CD4-positive, alpha-beta memory T cell (primary cell): ENCODE data around the gene AQP12A. TPM values are rescaled to one million over a fixed set of nuclear protein-coding genes. Genes with fewer than 3 reads are reported as not detected.
"Not testable (repeated sequence)": the region's sequence is repeated elsewhere in the genome, so short reads cannot be mapped to it uniquely, and the experiment has no call there.

Source experiments
- CTCF ChIA-PET: fragments of 350-600 bp; sonication (Branson Sonifier 250); formaldehyde crosslinking; loops from one replicate; lab custom pipeline; 2021; ENCODE audit warnings: inconsistent platforms; ENCODE audit not compliant: partially characterized antibody; lab: Charles Lee
- POLR2A ChIA-PET: fragments of 350-600 bp; sonication (Branson Sonifier 250); formaldehyde crosslinking; loops from one replicate; lab custom pipeline; 2021; ENCODE audit not compliant: partially characterized antibody; lab: Charles Lee
- DNase-seq, 5 donors: peaks; one replicate each; pipeline versions ENCODE4 v3.0.0 to v3.0.0-alpha.2; 2020 to 2022; ENCODE audit warnings: mixed read lengths in 1 of 5
- H3K27ac ChIP-seq: one replicate; pipeline ENCODE4 v1.7.0; 2013; ENCODE audit warnings: low read depth, low read length
- H3K27me3 ChIP-seq: 2 replicates; pipeline ENCODE4 v1.7.0; 2013; ENCODE audit warnings: mild to moderate bottlenecking, low read length, moderate library complexity; ENCODE audit not compliant: insufficient read depth
- H3K36me3 ChIP-seq: 2 replicates; pipeline ENCODE4 v1.7.0; 2013; ENCODE audit warnings: mild to moderate bottlenecking, low read length, moderate library complexity; ENCODE audit not compliant: insufficient read depth
- H3K4me1 ChIP-seq: 2 replicates; pipeline ENCODE4 v1.7.0; 2013; ENCODE audit warnings: mild to moderate bottlenecking, low read length, moderate library complexity; ENCODE audit not compliant: insufficient read depth
- H3K4me3 ChIP-seq, 2 donors: one replicate each; pipeline ENCODE4 v1.7.0; 2013; ENCODE audit warnings: low read length in 2 of 2, mild to moderate bottlenecking in 1 of 2
- H3K9me3 ChIP-seq, 2 donors: one replicate each; pipeline ENCODE4 v1.7.0; 2013; ENCODE audit warnings: low read length in 2 of 2, control low read depth in 1 of 2; ENCODE audit not compliant: control insufficient read depth in 1 of 2
- H3K27ac Mint-ChIP-seq, 7 donors: one replicate each; pipeline ENCODE4 v1.8.0; 2020 to 2021; ENCODE audit warnings: mixed read lengths in 7 of 7, mild to moderate bottlenecking in 6 of 7, inconsistent platforms in 3 of 7, moderate library complexity in 3 of 7
- H3K27me3 Mint-ChIP-seq, 2 donors: one replicate each; pipeline ENCODE4 v1.8.0; 2020 to 2021; ENCODE audit warnings: mixed read lengths in 2 of 2
- H3K36me3 Mint-ChIP-seq, 2 donors: one replicate each; pipeline ENCODE4 v1.8.0; 2020 to 2021; ENCODE audit warnings: mixed read lengths in 2 of 2, inconsistent platforms in 1 of 2, mild to moderate bottlenecking in 1 of 2
- H3K4me1 Mint-ChIP-seq, 4 donors: one replicate each; pipeline ENCODE4 v1.8.0; 2020 to 2021; ENCODE audit warnings: mixed read lengths in 4 of 4, mild to moderate bottlenecking in 1 of 4
- H3K4me3 Mint-ChIP-seq, 8 donors: one replicate each; pipeline ENCODE4 v1.8.0; 2020 to 2021; ENCODE audit warnings: mixed read lengths in 8 of 8, mild to moderate bottlenecking in 7 of 8, moderate library complexity in 6 of 8, inconsistent platforms in 3 of 8
- H3K9me3 Mint-ChIP-seq, 8 donors: one replicate each; pipeline ENCODE4 v1.8.0; 2020 to 2021; ENCODE audit warnings: mixed read lengths in 8 of 8, mild to moderate bottlenecking in 5 of 8, inconsistent platforms in 3 of 8, moderate library complexity in 1 of 8
- intact Hi-C: fragments of 100-400 bp; cut with micrococcal nuclease; formaldehyde crosslinking; loops from one replicate; pipeline ENCODE4 v1.15.1; 2023
- polyA plus RNA-seq, 2 donors: library from polyadenylated mRNA; unstranded; fragments of 300-500 nt; fragmentation: Illumina TruSeq; gene quantifications; one replicate each; pipeline ENCODE4 v1.2.3, GENCODE V29; 2021
- total RNA-seq, 2 experiments: library from RNA; stranded (reverse); gene quantifications; one replicate each; pipeline ENCODE4 v1.2.3, GENCODE V29; 2021

Gene AQP12A
- total and polyA plus RNA-seq, 4 experiments from 2014 or later, result not detected

GRCh38 chr2:240672701-240673190 lies 18.9 kb upstream of the AQP12A start:
- Mint-ChIP-seq H3K9me3 (no peaks in the 10 kb centered on the region), H3K27me3 (peaks cover 5 to 15% of the 10 kb centered on the region in 2 donors), H3K27ac (no peak overlapping the region), H3K4me3 (no peak overlapping the region), H3K4me1 (no peaks in the 10 kb centered on the region), H3K36me3 (no peaks in the 10 kb centered on the region)
- H3K4me3 ChIP-seq, result no peak overlapping the region
- ChIA-PET CTCF (no interaction called here), POLR2A (no interaction called here)
- H3K9me3 ChIP-seq, result no peaks in the 10 kb centered on the region
- H3K4me1 ChIP-seq, result no peaks in the 10 kb centered on the region
- intact Hi-C loops, result no loop called here
- no peaks in the 10 kb centered on the region for H3K27me3 ChIP-seq
- no peak for DNase-seq
- H3K27ac ChIP-seq, result no peak overlapping the region
- H3K36me3 ChIP-seq, result no peaks in the 10 kb centered on the region

GRCh38 chr2:240674461-240675184 lies 17.0 kb upstream of the AQP12A start:
- POLR2A ChIA-PET, CTCF ChIA-PET, H3K36me3 ChIP-seq, H3K27me3 ChIP-seq, H3K4me3 ChIP-seq, H3K36me3 Mint-ChIP-seq, H3K27ac ChIP-seq, intact Hi-C loops, DNase-seq, H3K9me3 Mint-ChIP-seq, H3K27ac Mint-ChIP-seq, H3K4me3 Mint-ChIP-seq, H3K9me3 ChIP-seq, H3K4me1 Mint-ChIP-seq, H3K4me1 ChIP-seq: not testable (repeated sequence)
- H3K27me3 Mint-ChIP-seq, result peaks cover 4 to 14% of the 10 kb centered on the region in 2 donors

- POLR2A ChIA-PET, CTCF ChIA-PET, intact Hi-C loops: not testable (repeated sequence)
These were observed 16.3 kb upstream of the AQP12A start for GRCh38 chr2:240675345-240675744.

GRCh38 chr2:240678043-240678442 lies 13.6 kb upstream of the AQP12A start:
- H3K27ac Mint-ChIP-seq, H3K27ac ChIP-seq, H3K4me1 Mint-ChIP-seq, intact Hi-C loops, CTCF ChIA-PET, H3K4me3 ChIP-seq, POLR2A ChIA-PET, H3K36me3 ChIP-seq, DNase-seq, H3K4me3 Mint-ChIP-seq, H3K27me3 Mint-ChIP-seq, H3K4me1 ChIP-seq, H3K27me3 ChIP-seq, H3K9me3 Mint-ChIP-seq, H3K36me3 Mint-ChIP-seq, H3K9me3 ChIP-seq: not testable (repeated sequence)

More at GRCh38 chr2:240675345-240675744, 16.3 kb upstream of the AQP12A start:
- H3K4me3 ChIP-seq, H3K9me3 ChIP-seq, H3K4me1 Mint-ChIP-seq, H3K36me3 ChIP-seq, H3K36me3 Mint-ChIP-seq, H3K27ac Mint-ChIP-seq, H3K27me3 Mint-ChIP-seq, H3K27me3 ChIP-seq, H3K27ac ChIP-seq, DNase-seq, H3K4me3 Mint-ChIP-seq, H3K4me1 ChIP-seq, H3K9me3 Mint-ChIP-seq: not testable (repeated sequence)

- H3K27me3 ChIP-seq, H3K9me3 ChIP-seq, H3K36me3 ChIP-seq, H3K36me3 Mint-ChIP-seq, intact Hi-C loops, H3K4me3 ChIP-seq, H3K27me3 Mint-ChIP-seq, H3K4me3 Mint-ChIP-seq, H3K4me1 Mint-ChIP-seq, CTCF ChIA-PET, H3K4me1 ChIP-seq, DNase-seq, POLR2A ChIA-PET, H3K27ac ChIP-seq, H3K27ac Mint-ChIP-seq, H3K9me3 Mint-ChIP-seq: not testable (repeated sequence)
These were observed 12.8 kb upstream of the AQP12A start for GRCh38 chr2:240678909-240679308.

GRCh38 chr2:240680185-240680584 lies 11.5 kb upstream of the AQP12A start:
- H3K4me1 Mint-ChIP-seq, H3K36me3 ChIP-seq, H3K27ac ChIP-seq, POLR2A ChIA-PET, H3K4me3 Mint-ChIP-seq, H3K9me3 ChIP-seq, CTCF ChIA-PET, DNase-seq, H3K27me3 Mint-ChIP-seq, H3K27ac Mint-ChIP-seq, H3K9me3 Mint-ChIP-seq, H3K4me1 ChIP-seq, intact Hi-C loops, H3K36me3 Mint-ChIP-seq, H3K4me3 ChIP-seq, H3K27me3 ChIP-seq: not testable (repeated sequence)

GRCh38 chr2:240682431-240683224 lies 9.0 kb upstream of the AQP12A start, which contains the start of gene AQP12B:
AQP12B (minus strand) TSS chr2:240682885; CDS start chr2:240682837, 48 bp downstream.
- Mint-ChIP-seq H3K4me3 (peak within 1 kb of the TSS in 5 of 8 donors; percentile 44 to 64 (median 52)), H3K27ac (peak within 1 kb of the TSS in 1 of 7 donors; percentile 42)

More at GRCh38 chr2:240682431-240683224, 9.0 kb upstream of the AQP12A start, which contains the start of gene AQP12B:
- H3K4me3 ChIP-seq, intact Hi-C loops, H3K36me3 ChIP-seq, H3K27ac ChIP-seq, H3K4me1 ChIP-seq, CTCF ChIA-PET, H3K36me3 Mint-ChIP-seq, DNase-seq, H3K27me3 Mint-ChIP-seq, H3K9me3 Mint-ChIP-seq, H3K9me3 ChIP-seq, H3K27me3 ChIP-seq, H3K4me1 Mint-ChIP-seq: not testable (repeated sequence)
- POLR2A ChIA-PET, result interaction anchor here (0.5 kb wide), 1 partner anchor 113 kb away, joined by 3 read pairs; no protein-coding TSS in a partner anchor
